H9 (cell line): ENCODE measurements around the gene GDAP1L1. TPM values are rescaled to one million over a fixed set of nuclear protein-coding genes. Genes with fewer than 3 reads are reported as not detected.
A peak's percentile ranks its signal among the peaks of the same experiment; 100 is the strongest.

Source experiments
- DNase-seq: peaks from one replicate; pipeline ENCODE4 v3.0.0-alpha.2; 2017
- H2AFZ ChIP-seq: one replicate; pipeline ENCODE4 v1.6.1; 2013; ENCODE audit warnings: mild to moderate bottlenecking, low read length, control low read depth, moderate library complexity
- H2AK5ac ChIP-seq: 2 replicates; pipeline ENCODE4 v1.6.1; 2013; ENCODE audit warnings: low read length, control low read depth, mixed read lengths; ENCODE audit not compliant: insufficient read length
- H2BK120ac ChIP-seq: one replicate; pipeline ENCODE4 v1.6.1; 2013; ENCODE audit warnings: low read depth, mild to moderate bottlenecking, low read length, control low read depth, inconsistent platforms; ENCODE audit not compliant: poor library complexity, severe bottlenecking
- H2BK12ac ChIP-seq: 2 replicates; pipeline ENCODE4 v1.6.1; 2013; ENCODE audit warnings: low read length, control low read depth, mixed read lengths, low read depth; ENCODE audit not compliant: insufficient read length
- H2BK15ac ChIP-seq: 2 replicates; pipeline ENCODE4 v1.6.1; 2013; ENCODE audit warnings: low read depth, low read length, control low read depth
- H2BK20ac ChIP-seq: one replicate; pipeline ENCODE4 v1.6.1; 2013; ENCODE audit warnings: low read depth, mild to moderate bottlenecking, low read length, control low read depth, inconsistent platforms; ENCODE audit not compliant: poor library complexity, severe bottlenecking
- H2BK5ac ChIP-seq: 2 replicates; pipeline ENCODE4 v1.6.1; 2013; ENCODE audit warnings: low read length, control low read depth, mixed read lengths; ENCODE audit not compliant: insufficient read length
- H3K14ac ChIP-seq: 2 replicates; pipeline ENCODE4 v1.6.1; 2013; ENCODE audit warnings: low read length, control low read depth; ENCODE audit not compliant: insufficient read depth
- H3K18ac ChIP-seq: 2 replicates; pipeline ENCODE4 v1.6.1; 2013; ENCODE audit warnings: low read depth, mild to moderate bottlenecking, mixed read lengths, low read length, control low read depth; ENCODE audit not compliant: insufficient read length
- H3K23ac ChIP-seq: 2 replicates; pipeline ENCODE4 v1.6.1; 2013; ENCODE audit warnings: low read length, control low read depth, mixed read lengths, low read depth; ENCODE audit not compliant: insufficient read length
- H3K23me2 ChIP-seq: 2 replicates; pipeline ENCODE4 v1.6.1; 2013; ENCODE audit warnings: low read depth, mild to moderate bottlenecking, mixed read lengths, low read length, control low read depth; ENCODE audit not compliant: insufficient read length, poor library complexity, severe bottlenecking
- H3K27ac ChIP-seq: 2 replicates; pipeline ENCODE4 v1.5.1; 2013; ENCODE audit warnings: low read length, control low read depth, mixed read lengths, low read depth; ENCODE audit not compliant: insufficient read length
- H3K27me3 ChIP-seq: 2 replicates; pipeline ENCODE4 v1.6.1; 2013; ENCODE audit warnings: low read length, control low read depth, inconsistent platforms; ENCODE audit not compliant: insufficient read depth
- H3K4ac ChIP-seq: 2 replicates; pipeline ENCODE4 v1.6.1; 2013; ENCODE audit warnings: low read depth, mild to moderate bottlenecking, control low read depth, inconsistent platforms, low read length, moderate library complexity
- H3K4me1 ChIP-seq: 2 replicates; pipeline ENCODE4 v1.6.1; 2013; ENCODE audit warnings: low read length, control low read depth, inconsistent platforms; ENCODE audit not compliant: insufficient read depth
- H3K4me2 ChIP-seq: 2 replicates; pipeline ENCODE4 v1.6.1; 2013; ENCODE audit warnings: low read length, control low read depth, mixed read lengths; ENCODE audit not compliant: insufficient read length, insufficient read depth
- H3K56ac ChIP-seq: 2 replicates; pipeline ENCODE4 v1.6.1; 2013; ENCODE audit warnings: low read depth, mild to moderate bottlenecking, mixed read lengths, low read length, control low read depth; ENCODE audit not compliant: insufficient read length
- H3K79me1 ChIP-seq: 2 replicates; pipeline ENCODE4 v1.6.1; 2013; ENCODE audit warnings: low read depth, mild to moderate bottlenecking, moderate library complexity, low read length, control low read depth, inconsistent platforms; ENCODE audit not compliant: insufficient read depth, poor library complexity, severe bottlenecking
- H3K79me2 ChIP-seq: 2 replicates; pipeline ENCODE4 v1.6.1; 2013; ENCODE audit warnings: low read length, control low read depth, inconsistent platforms; ENCODE audit not compliant: insufficient read depth
- H3K9ac ChIP-seq: 2 replicates; pipeline ENCODE4 v1.6.1; 2013; ENCODE audit warnings: low read length, control low read depth, mixed read lengths; ENCODE audit not compliant: insufficient read length; ENCODE audit errors: extremely low read depth
- H3K9me3 ChIP-seq: one replicate; pipeline ENCODE4 v1.6.1; 2013; ENCODE audit warnings: low read depth, low read length, inconsistent platforms; ENCODE audit not compliant: control insufficient read depth
- H3T11ph ChIP-seq: one replicate; pipeline ENCODE4 v1.6.1; 2013; ENCODE audit warnings: mild to moderate bottlenecking, low read length, control low read depth, inconsistent platforms
- H4K20me1 ChIP-seq: one replicate; pipeline ENCODE4 v1.6.1; 2013; ENCODE audit not compliant: control insufficient read depth, insufficient read length, insufficient read depth
- H4K5ac ChIP-seq: 2 replicates; pipeline ENCODE4 v1.6.1; 2013; ENCODE audit warnings: low read depth, mild to moderate bottlenecking, mixed read lengths, low read length, control low read depth; ENCODE audit not compliant: insufficient read length
- H4K8ac ChIP-seq: replicated peaks from 2 replicates; pipeline ENCODE4 v1.6.1; 2013; ENCODE audit warnings: low read length, control low read depth, mixed read lengths, low read depth; ENCODE audit not compliant: insufficient read length
- H4K91ac ChIP-seq: 2 replicates; pipeline ENCODE4 v1.6.1; 2013; ENCODE audit warnings: low read depth, mild to moderate bottlenecking, moderate library complexity, mixed read lengths, low read length, control low read depth; ENCODE audit not compliant: insufficient read length
- H3K27ac Mint-ChIP-seq, 3 experiments: 2 replicates in 2 of 3; 3 replicates in 1 of 3; pipeline ENCODE4 v1.8.0; 2020 to 2021; ENCODE audit warnings: mixed read lengths in 3 of 3, mild to moderate bottlenecking in 1 of 3, moderate library complexity in 1 of 3
- H3K27me3 Mint-ChIP-seq: 2 replicates; pipeline ENCODE4 v1.8.0; 2021; ENCODE audit warnings: low read depth, mild to moderate bottlenecking, moderate library complexity, mixed read lengths
- H3K36me3 Mint-ChIP-seq, 3 experiments: 2 replicates in 2 of 3; 3 replicates in 1 of 3; pipeline ENCODE4 v1.8.0; 2020 to 2021; ENCODE audit warnings: low read depth in 3 of 3, mixed read lengths in 3 of 3; ENCODE audit not compliant: insufficient read depth in 1 of 3
- H3K4me1 Mint-ChIP-seq, 2 experiments: 2 replicates each; pipeline ENCODE4 v1.8.0; 2020; ENCODE audit warnings: mixed read lengths in 2 of 2
- H3K4me3 Mint-ChIP-seq, 2 experiments: 2 replicates in 1 of 2; 3 replicates in 1 of 2; pipeline ENCODE4 v1.8.0; 2020 to 2021; ENCODE audit warnings: mild to moderate bottlenecking in 2 of 2, mixed read lengths in 2 of 2, moderate library complexity in 1 of 2
- H3K9me3 Mint-ChIP-seq, 2 experiments: 2 replicates in 1 of 2; 3 replicates in 1 of 2; pipeline ENCODE4 v1.8.0; 2020; ENCODE audit warnings: mild to moderate bottlenecking in 2 of 2, mixed read lengths in 2 of 2, moderate library complexity in 1 of 2
- CTCF ChIP-seq: fragments of 200-600 bp; sonication (generic); conservative IDR thresholded peaks from 3 replicates; pipeline ENCODE4 v1.8.0; 2021; ENCODE audit warnings: antibody characterized with exemption, mild to moderate bottlenecking
- total RNA-seq: library from RNA; stranded (reverse); gene quantifications from 2 replicates; pipeline ENCODE4 v1.2.1, GENCODE V29; 2021

GDAP1L1 gene
- total RNA-seq, 1 experiment from 2014 or later: 5.9 TPM

GRCh38 chr20:44206132-44206531, 41.0 kb upstream of the GDAP1L1 start:
- Histone ChIP-seq H2BK15ac (no peak overlapping the region), H3K79me2 (peaks cover 21% of the 10 kb centered on the region), H4K5ac (no peak overlapping the region), H3K4me2 (no peak overlapping the region), H2BK5ac (no peak overlapping the region), H2BK12ac (no peak overlapping the region), H3K27ac (no peak overlapping the region), H4K91ac (no peak overlapping the region), H3K23ac (no peak overlapping the region), H3K23me2 (peaks cover 8% of the 10 kb centered on the region), H2AK5ac (no peak overlapping the region), H4K20me1 (no peaks in the 10 kb centered on the region), H3K9ac (no peak overlapping the region), H3K14ac (no peak overlapping the region), H3K27me3 (no peaks in the 10 kb centered on the region), H3K4ac (no peak overlapping the region), H2AFZ (no peak overlapping the region), H3K56ac (no peak overlapping the region), H4K8ac (no peak overlapping the region), H3K79me1 (peaks cover 5% of the 10 kb centered on the region), H3K18ac (no peak overlapping the region), H2BK120ac (no peak overlapping the region), H3T11ph (no peak overlapping the region), H3K4me1 (no peaks in the 10 kb centered on the region), H2BK20ac (no peak overlapping the region), H3K9me3 (no peaks in the 10 kb centered on the region)
- no peak for TF ChIP-seq CTCF
- no peak overlapping the region for H3K4me3 Mint-ChIP-seq
- H3K27ac Mint-ChIP-seq: peak overlapping the region in 1 of 3 experiments; percentile 49; a peak in 1 of 7 replicates
- peaks cover 19 to 47% (median 43%) of the 10 kb centered on the region in 3 experiments for H3K36me3 Mint-ChIP-seq
- no peak for DNase-seq
- peaks cover 0 to 2% of the 10 kb centered on the region in 2 experiments; a peak in 2 of 5 replicates for H3K9me3 Mint-ChIP-seq
- H3K4me1 Mint-ChIP-seq: peaks cover 17 to 25% of the 10 kb centered on the region in 2 experiments
- H3K27me3 Mint-ChIP-seq: no peaks in the 10 kb centered on the region
